Esophagus (tissue), 2 donors: ENCODE measurements around the gene NFIA. TPM values are rescaled to one million over a fixed set of nuclear protein-coding genes. Genes with fewer than 3 reads are reported as not detected.
A peak's percentile ranks its signal among the peaks of the same experiment; 100 is the strongest.
"Not testable (repeated sequence)": the region's sequence is repeated elsewhere in the genome, so short reads cannot be mapped to it uniquely, and the experiment has no call there.

Experiments used
- H3K27ac ChIP-seq, 2 donors: one replicate each; pipeline ENCODE4 v1.5.1; 2013; ENCODE audit warnings: low read depth in 2 of 2, mild to moderate bottlenecking in 2 of 2, inconsistent platforms in 1 of 2, low read length in 1 of 2, moderate library complexity in 1 of 2
- H3K27me3 ChIP-seq, 2 donors: one replicate each; pipeline ENCODE4 v1.6.1; 2013; ENCODE audit warnings: low read length in 2 of 2, control low read depth in 1 of 2, mild to moderate bottlenecking in 1 of 2; ENCODE audit not compliant: insufficient read depth in 2 of 2, control insufficient read depth in 1 of 2
- H3K36me3 ChIP-seq, 2 donors: one replicate each; pipeline ENCODE4 v1.6.1; 2013; ENCODE audit warnings: low read length in 1 of 2; ENCODE audit not compliant: control insufficient read depth in 2 of 2, insufficient read depth in 2 of 2
- H3K4me1 ChIP-seq, 2 donors: one replicate each; pipeline ENCODE4 v1.6.1; 2013; ENCODE audit warnings: low read length in 1 of 2; ENCODE audit not compliant: control insufficient read depth in 2 of 2, insufficient read depth in 2 of 2
- H3K4me3 ChIP-seq, 2 donors: one replicate each; pipeline ENCODE4 v1.5.1; 2013; ENCODE audit warnings: low read length in 2 of 2, mild to moderate bottlenecking in 2 of 2, low read depth in 1 of 2, moderate library complexity in 1 of 2
- H3K9me3 ChIP-seq, 2 donors: one replicate each; pipeline ENCODE4 v1.6.1; 2013; ENCODE audit warnings: mild to moderate bottlenecking in 2 of 2, low read depth in 1 of 2, low read length in 1 of 2, moderate library complexity in 1 of 2; ENCODE audit not compliant: control insufficient read depth in 2 of 2, insufficient read depth in 1 of 2
- WGBS, 2 donors: extraction: QIAGEN DNeasy Blood & Tissue Kit; methylation state at CpG; one replicate each; pipeline ENCODE4 v1.1.7; 2013; 5-methylcytosine and 5-hydroxymethylcytosine counted together
- polyA plus RNA-seq, 2 donors: library from polyadenylated mRNA; stranded (reverse); fragments of 200-250 nt; gene quantifications; one replicate each; pipeline ENCODE4 v1.2.3, GENCODE V29; 2013
- donor health status: healthy with polysubstance abuse.
- donor health status: Bipolar disorder and iron deficiency.

NFIA gene
- polyA plus RNA-seq, 2 donors: 9.0 to 11.0 TPM

GRCh38 chr1:61058483-61059245, 23.7 kb upstream of the NFIA start:
- no peak overlapping the region for H3K4me3 ChIP-seq
- H3K36me3 ChIP-seq: no peaks in the 10 kb centered on the region
- peaks cover under 1 to 6% of the 10 kb centered on the region in 2 donors for H3K4me1 ChIP-seq
- H3K27me3 ChIP-seq: no peaks in the 10 kb centered on the region
- no peaks in the 10 kb centered on the region for H3K9me3 ChIP-seq
- WGBS, 2 donors: 75 to 90% methylated on average over 3 of the region's 3 CpGs
- H3K27ac ChIP-seq: peak overlapping the region in 1 of 2 donors; percentile 33

- H3K4me1 ChIP-seq, H3K36me3 ChIP-seq, H3K27me3 ChIP-seq, H3K27ac ChIP-seq, H3K4me3 ChIP-seq, H3K9me3 ChIP-seq: not testable (repeated sequence)
- WGBS, 2 donors: 90 to 96% methylated on average over 4 of the region's 4 CpGs
These were observed 20.8 kb upstream of the NFIA start for GRCh38 chr1:61061601-61062000.

GRCh38 chr1:61064673-61065072, 17.7 kb upstream of the NFIA start:
- no peak overlapping the region for H3K4me3 ChIP-seq
- H3K36me3 ChIP-seq: no peaks in the 10 kb centered on the region
- WGBS, 2 donors: 89 to 92% methylated on average over 1 of the region's 1 CpG
- H3K9me3 ChIP-seq: no peaks in the 10 kb centered on the region
- no peaks in the 10 kb centered on the region for H3K4me1 ChIP-seq
- H3K27ac ChIP-seq: no peak overlapping the region
- H3K27me3 ChIP-seq: no peaks in the 10 kb centered on the region

GRCh38 chr1:61067446-61068019, 14.8 kb upstream of the NFIA start:
- Histone ChIP-seq H3K36me3 (no peaks in the 10 kb centered on the region), H3K27me3 (no peaks in the 10 kb centered on the region), H3K4me3 (no peak overlapping the region), H3K27ac (no peak overlapping the region), H3K9me3 (no peaks in the 10 kb centered on the region), H3K4me1 (no peaks in the 10 kb centered on the region)
- WGBS, 2 donors: 87 to 89% methylated on average over 4 of the region's 4 CpGs

- 95 to 96% methylated on average over 4 of the region's 4 CpGs for WGBS, 2 donors
- H3K4me1 ChIP-seq: no peaks in the 10 kb centered on the region
- H3K27ac ChIP-seq: no peak overlapping the region
- no peak overlapping the region for H3K4me3 ChIP-seq
- no peaks in the 10 kb centered on the region for H3K36me3 ChIP-seq
- no peaks in the 10 kb centered on the region for H3K27me3 ChIP-seq
- no peaks in the 10 kb centered on the region for H3K9me3 ChIP-seq
These were observed 12.3 kb upstream of the NFIA start for GRCh38 chr1:61070054-61070453.

GRCh38 chr1:61071205-61072130, 10.9 kb upstream of the NFIA start:
- Histone ChIP-seq H3K4me1 (no peaks in the 10 kb centered on the region), H3K9me3 (no peaks in the 10 kb centered on the region), H3K36me3 (no peaks in the 10 kb centered on the region), H3K27ac (no peak overlapping the region), H3K27me3 (no peaks in the 10 kb centered on the region), H3K4me3 (no peak overlapping the region)
- 91 to 95% methylated on average over 6 of the region's 6 CpGs for WGBS, 2 donors

GRCh38 chr1:61073871-61074270, 8.5 kb upstream of the NFIA start:
- 94 to 95% methylated on average over 5 of the region's 5 CpGs for WGBS, 2 donors
- Histone ChIP-seq H3K27me3 (no peaks in the 10 kb centered on the region), H3K4me3 (no peak overlapping the region), H3K4me1 (no peaks in the 10 kb centered on the region), H3K36me3 (no peaks in the 10 kb centered on the region), H3K27ac (no peak overlapping the region), H3K9me3 (no peaks in the 10 kb centered on the region)

- H3K4me1 ChIP-seq, H3K27me3 ChIP-seq, H3K9me3 ChIP-seq, H3K4me3 ChIP-seq, H3K36me3 ChIP-seq: not testable (repeated sequence)
- peak overlapping the region in 1 of 2 donors; percentile 54 for H3K27ac ChIP-seq
- WGBS, 2 donors: 77 to 89% methylated on average over 16 of the region's 16 CpGs
These were observed 6.5 kb upstream of the NFIA start for GRCh38 chr1:61075833-61076232.

- H3K27ac ChIP-seq: peak overlapping the region; percentile 77 to 81
- H3K9me3 ChIP-seq: no peaks in the 10 kb centered on the region
- no peaks in the 10 kb centered on the region for H3K4me1 ChIP-seq
- 0% methylated on average over 49 of the region's 49 CpGs for WGBS, 2 donors
- no peaks in the 10 kb centered on the region for H3K36me3 ChIP-seq
- H3K4me3 ChIP-seq: peak overlapping the region; percentile 49 to 53
- no peaks in the 10 kb centered on the region for H3K27me3 ChIP-seq
These were observed 5.4 kb upstream of the NFIA start for GRCh38 chr1:61076728-61077675.
